ENCODE results near the gene CBS. TPM values are rescaled to one million over a fixed set of nuclear protein-coding genes. Genes with fewer than 3 reads are reported as not detected.
"Not testable (repeated sequence)": the region's sequence is repeated elsewhere in the genome, so short reads cannot be mapped to it uniquely, and the experiment has no call there.

Gene CBS
- total RNA-seq, 1 donor from 2014 or later, result 56.9 TPM

DNA sequence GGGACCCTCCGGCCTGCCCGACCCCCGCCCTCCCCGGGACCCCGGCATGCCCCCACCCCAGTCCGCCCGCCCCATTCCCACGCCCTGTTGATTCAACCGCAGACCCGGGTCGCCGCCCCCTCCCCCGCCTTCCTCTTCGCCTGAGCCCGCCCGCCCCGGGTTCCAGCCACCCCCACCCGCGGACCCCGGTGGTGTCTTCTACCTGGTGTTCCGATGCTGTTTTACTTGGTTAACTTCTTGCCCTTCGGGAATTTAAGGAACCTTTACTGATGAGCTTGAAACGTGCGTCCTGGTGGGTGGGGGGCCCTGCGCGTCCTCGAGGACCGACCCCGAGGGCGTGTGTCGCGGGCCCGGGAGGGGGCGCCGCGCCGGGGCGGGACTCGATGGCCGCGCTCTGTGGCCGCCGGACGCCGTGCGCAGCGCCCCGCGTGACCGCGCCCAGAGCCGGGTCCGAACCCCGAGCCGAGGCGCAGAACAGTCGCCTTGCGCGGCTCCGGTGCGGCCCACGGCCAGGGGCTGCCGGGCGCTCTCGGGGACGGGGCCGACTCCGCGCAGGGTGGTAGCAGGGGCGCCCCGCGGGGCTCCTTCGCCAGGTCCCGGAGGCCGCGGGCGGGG, 495 bp upstream of the CBS start:
- not testable (repeated sequence) for H3K27me3 ChIP-seq; H3K27ac Mint-ChIP-seq; H3K9ac ChIP-seq; H3K4me1 ChIP-seq; H2AFZ ChIP-seq (replicated peaks); H3K36me3 ChIP-seq; H3K9me3 ChIP-seq (ENCODE audit: low read depth); H3K4me3 ChIP-seq; H4K20me1 ChIP-seq (ENCODE audit: low read depth); H3K36me3 Mint-ChIP-seq; H3K27ac ChIP-seq; H3K4me2 ChIP-seq; H3K9me3 Mint-ChIP-seq; DNase-seq (ENCODE audit: low spot score); H3K4me1 Mint-ChIP-seq; H3K27me3 Mint-ChIP-seq (ENCODE audit: insufficient read depth, low read depth); H3K4me3 Mint-ChIP-seq; H3K79me2 ChIP-seq (ENCODE audit: low read depth); H3F3A ChIP-seq (ENCODE audit: low read depth)

DNA sequence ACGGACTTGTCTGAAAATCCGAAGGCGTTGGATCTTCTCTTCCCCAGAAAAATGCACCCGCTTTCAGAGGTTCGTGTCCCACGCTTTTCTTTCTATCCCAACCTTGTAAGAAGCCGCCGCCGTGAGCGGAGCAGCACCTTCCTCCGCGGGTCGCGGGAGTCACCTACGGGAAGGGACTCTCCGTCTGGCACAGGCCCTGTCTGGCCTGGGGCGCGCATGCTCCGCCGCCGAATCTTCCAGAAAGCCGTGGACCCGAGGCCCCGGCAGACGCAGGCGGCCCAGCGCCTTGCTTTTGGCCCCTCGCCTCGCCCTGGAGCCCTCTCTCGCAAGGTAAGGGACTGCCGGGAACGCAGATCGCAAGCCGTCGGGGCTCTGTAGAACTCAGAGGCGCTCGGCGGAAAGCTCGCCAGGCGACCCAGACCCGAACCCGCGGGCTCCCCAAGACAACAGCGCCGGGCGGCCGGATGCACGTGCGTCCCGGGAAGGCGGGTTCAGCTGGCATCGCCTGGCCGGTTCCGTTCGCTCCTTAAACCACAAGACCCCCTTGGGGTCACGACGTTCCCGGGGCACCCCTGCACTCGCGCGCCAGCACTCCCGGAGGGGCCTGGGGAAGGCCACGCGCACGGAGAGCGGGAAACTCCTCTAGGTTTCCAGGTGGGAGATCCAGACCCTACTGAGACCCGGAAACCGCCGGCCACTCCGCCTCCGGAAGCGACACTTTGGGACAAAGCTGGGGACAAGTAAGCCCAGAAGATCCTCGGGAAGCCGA, 1.1 kb downstream of the CBS start:
- DNase-seq (ENCODE audit: low spot score); H3K27ac Mint-ChIP-seq: not testable (repeated sequence)

DNA sequence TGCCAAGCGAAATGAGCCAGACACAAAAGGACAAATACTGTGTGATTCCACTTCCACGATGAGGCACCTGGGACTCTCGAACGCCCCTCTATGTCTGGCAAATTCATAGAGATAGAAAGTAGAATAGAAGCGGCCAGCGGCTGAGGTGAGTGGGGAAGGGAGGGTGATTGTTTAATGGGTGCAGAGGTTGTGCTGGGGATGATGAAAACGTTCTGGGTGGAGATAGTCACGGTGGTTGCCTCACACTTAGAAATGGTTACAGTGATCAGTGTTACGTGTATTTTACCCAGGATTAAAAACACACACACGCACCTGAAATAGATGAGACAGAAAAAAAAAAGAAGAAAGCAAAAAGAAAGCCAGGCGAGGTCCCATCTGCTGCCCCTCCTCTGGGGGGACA, 2.9 kb downstream of the CBS start:
- not testable (repeated sequence) for H3K9ac ChIP-seq; DNase-seq (ENCODE audit: low spot score); H3K36me3 ChIP-seq; H3K4me3 Mint-ChIP-seq; H4K20me1 ChIP-seq (ENCODE audit: low read depth); H3K9me3 ChIP-seq (ENCODE audit: low read depth); H2AFZ ChIP-seq (replicated peaks); H3K4me2 ChIP-seq; H3K4me1 Mint-ChIP-seq; H3K4me3 ChIP-seq; H3K36me3 Mint-ChIP-seq; H3K27ac ChIP-seq; H3K79me2 ChIP-seq (ENCODE audit: low read depth); H3K4me1 ChIP-seq; H3K9me3 Mint-ChIP-seq; H3K27ac Mint-ChIP-seq; H3K27me3 ChIP-seq; H3K27me3 Mint-ChIP-seq (ENCODE audit: insufficient read depth, low read depth); H3F3A ChIP-seq (ENCODE audit: low read depth)

More for the DNA sequence above, 1.1 kb downstream of the CBS start:
- not testable (repeated sequence) for H3K9me3 Mint-ChIP-seq; H3K4me3 Mint-ChIP-seq; H2AFZ ChIP-seq (replicated peaks); H3K27ac ChIP-seq; H3K9ac ChIP-seq; H3K4me2 ChIP-seq; H3K36me3 Mint-ChIP-seq; H3K27me3 Mint-ChIP-seq (ENCODE audit: insufficient read depth, low read depth); H3K4me1 ChIP-seq; H3K79me2 ChIP-seq (ENCODE audit: low read depth); H4K20me1 ChIP-seq (ENCODE audit: low read depth); H3K9me3 ChIP-seq (ENCODE audit: low read depth); H3K4me3 ChIP-seq; H3K4me1 Mint-ChIP-seq; H3K36me3 ChIP-seq; H3K27me3 ChIP-seq; H3F3A ChIP-seq (ENCODE audit: low read depth)

DNA sequence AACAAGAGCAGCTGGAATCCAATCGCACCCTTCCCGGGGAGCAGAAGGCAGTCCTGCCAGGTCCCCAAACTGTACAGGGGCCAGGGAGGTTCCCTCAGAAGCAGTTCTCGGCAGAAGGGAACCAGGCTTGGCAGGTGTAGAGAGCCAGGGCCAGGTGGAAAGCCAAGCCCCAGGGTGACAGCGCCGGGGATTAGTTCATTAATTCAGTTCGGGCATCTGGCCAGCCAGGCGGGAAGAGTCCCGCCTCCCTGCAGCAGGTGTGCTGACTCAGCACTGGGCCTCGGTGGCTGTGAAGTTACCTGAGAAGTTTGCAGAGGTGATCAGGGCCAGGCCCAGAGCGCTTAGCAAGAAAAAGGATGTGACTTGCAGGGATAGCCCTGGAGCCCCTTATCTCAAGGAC, 6.0 kb downstream of the CBS start:
- not testable (repeated sequence) for H2AFZ ChIP-seq (replicated peaks); H3K79me2 ChIP-seq (ENCODE audit: low read depth); H3K4me2 ChIP-seq; H3K27ac ChIP-seq; H3K9ac ChIP-seq; H3K27me3 ChIP-seq; H3K27ac Mint-ChIP-seq; H3K36me3 ChIP-seq; H3K9me3 ChIP-seq (ENCODE audit: low read depth); H3F3A ChIP-seq (ENCODE audit: low read depth); H3K4me1 Mint-ChIP-seq; H3K9me3 Mint-ChIP-seq; H4K20me1 ChIP-seq (ENCODE audit: low read depth); H3K27me3 Mint-ChIP-seq (ENCODE audit: insufficient read depth, low read depth); DNase-seq (ENCODE audit: low spot score); H3K36me3 Mint-ChIP-seq; H3K4me3 ChIP-seq; H3K4me3 Mint-ChIP-seq; H3K4me1 ChIP-seq

DNA sequence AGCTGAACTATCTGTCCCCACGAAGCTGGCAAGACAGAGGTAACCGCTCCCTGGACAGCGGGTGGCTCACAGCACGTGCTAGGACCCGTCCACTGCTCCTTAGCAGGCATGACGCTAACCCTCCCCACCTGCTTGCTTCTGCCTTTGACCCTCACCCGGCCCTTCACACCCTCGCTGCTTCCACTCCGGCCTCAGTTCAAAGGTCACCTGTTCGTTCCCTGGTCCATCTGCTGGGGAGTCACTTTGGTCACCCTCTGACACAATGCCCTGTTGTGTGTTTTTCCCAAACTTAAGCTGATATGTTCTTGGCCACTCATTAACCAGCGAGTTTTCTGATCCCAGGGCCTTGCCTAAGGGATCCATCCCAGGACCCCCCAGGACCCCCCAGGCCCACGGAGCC, 7.6 kb downstream of the CBS start:
- not testable (repeated sequence) for H3K36me3 Mint-ChIP-seq; DNase-seq (ENCODE audit: low spot score)

DNA sequence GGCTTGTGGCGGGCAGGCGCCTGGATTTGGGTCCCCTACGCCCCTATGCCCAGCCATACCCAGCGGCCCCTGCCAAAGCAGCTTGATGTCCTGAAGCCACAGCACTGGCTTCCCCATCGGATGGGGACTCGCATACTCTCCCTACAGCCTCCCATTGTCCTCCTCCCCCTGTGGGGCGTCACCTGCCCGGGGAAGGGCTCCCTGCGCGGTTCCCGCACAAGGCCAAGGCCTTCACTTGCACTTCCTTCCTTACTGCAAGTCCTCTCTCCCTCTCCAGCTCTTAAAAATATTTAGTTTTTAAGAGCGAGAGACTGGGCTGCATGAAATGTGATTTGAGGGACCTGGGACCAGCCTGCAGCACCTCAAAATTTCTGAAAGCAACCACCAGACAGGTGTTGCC, 8.9 kb downstream of the CBS start:
- H3F3A ChIP-seq (ENCODE audit: low read depth); DNase-seq (ENCODE audit: low spot score); H3K36me3 ChIP-seq; H3K79me2 ChIP-seq (ENCODE audit: low read depth); H3K9me3 ChIP-seq (ENCODE audit: low read depth); H3K27me3 ChIP-seq; H3K4me1 Mint-ChIP-seq; H3K9me3 Mint-ChIP-seq; H3K4me3 Mint-ChIP-seq; H3K27ac ChIP-seq; H3K4me1 ChIP-seq; H3K4me3 ChIP-seq; H3K36me3 Mint-ChIP-seq; H3K9ac ChIP-seq; H2AFZ ChIP-seq (replicated peaks); H3K4me2 ChIP-seq; H4K20me1 ChIP-seq (ENCODE audit: low read depth); H3K27ac Mint-ChIP-seq; H3K27me3 Mint-ChIP-seq (ENCODE audit: insufficient read depth, low read depth): not testable (repeated sequence)

More for the DNA sequence above, 7.6 kb downstream of the CBS start:
- H3F3A ChIP-seq (ENCODE audit: low read depth); H3K9me3 ChIP-seq (ENCODE audit: low read depth); H3K27ac ChIP-seq; H3K36me3 ChIP-seq; H3K9me3 Mint-ChIP-seq; H3K4me3 Mint-ChIP-seq; H3K4me1 Mint-ChIP-seq; H3K4me3 ChIP-seq; H3K27me3 Mint-ChIP-seq (ENCODE audit: insufficient read depth, low read depth); H3K9ac ChIP-seq; H3K4me1 ChIP-seq; H3K79me2 ChIP-seq (ENCODE audit: low read depth); H2AFZ ChIP-seq (replicated peaks); H4K20me1 ChIP-seq (ENCODE audit: low read depth); H3K4me2 ChIP-seq; H3K27me3 ChIP-seq; H3K27ac Mint-ChIP-seq: not testable (repeated sequence)

DNA sequence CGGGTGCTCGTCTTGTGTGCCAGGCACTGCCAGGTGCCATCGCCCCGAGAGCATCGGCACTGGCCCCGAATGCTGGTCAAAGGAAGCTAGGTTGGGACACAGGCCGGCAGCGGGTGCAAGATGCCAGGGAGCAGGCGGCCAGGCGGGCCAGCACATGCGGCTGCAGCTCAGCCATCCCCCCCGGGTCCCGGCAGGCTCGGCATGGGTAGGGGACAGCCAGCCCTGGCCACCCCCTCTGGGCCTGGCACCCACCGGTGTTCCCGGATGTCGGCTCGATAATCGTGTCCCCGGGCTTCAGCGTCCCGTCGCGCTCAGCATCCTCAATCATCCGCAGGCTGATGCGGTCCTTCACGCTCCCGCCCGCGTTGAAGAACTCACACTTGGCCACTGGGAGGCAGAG, 9.6 kb downstream of the CBS start:
- not testable (repeated sequence) for H3K27me3 ChIP-seq; H3K4me2 ChIP-seq; H3K9me3 Mint-ChIP-seq; H3K4me3 Mint-ChIP-seq; H3K4me1 Mint-ChIP-seq; H3K36me3 ChIP-seq; H3K9me3 ChIP-seq (ENCODE audit: low read depth); H3K4me3 ChIP-seq; H4K20me1 ChIP-seq (ENCODE audit: low read depth); H3K36me3 Mint-ChIP-seq; DNase-seq (ENCODE audit: low spot score); H3F3A ChIP-seq (ENCODE audit: low read depth); H3K27me3 Mint-ChIP-seq (ENCODE audit: insufficient read depth, low read depth); H3K27ac ChIP-seq; H3K9ac ChIP-seq; H3K27ac Mint-ChIP-seq; H3K4me1 ChIP-seq; H3K79me2 ChIP-seq (ENCODE audit: low read depth); H2AFZ ChIP-seq (replicated peaks)

DNA sequence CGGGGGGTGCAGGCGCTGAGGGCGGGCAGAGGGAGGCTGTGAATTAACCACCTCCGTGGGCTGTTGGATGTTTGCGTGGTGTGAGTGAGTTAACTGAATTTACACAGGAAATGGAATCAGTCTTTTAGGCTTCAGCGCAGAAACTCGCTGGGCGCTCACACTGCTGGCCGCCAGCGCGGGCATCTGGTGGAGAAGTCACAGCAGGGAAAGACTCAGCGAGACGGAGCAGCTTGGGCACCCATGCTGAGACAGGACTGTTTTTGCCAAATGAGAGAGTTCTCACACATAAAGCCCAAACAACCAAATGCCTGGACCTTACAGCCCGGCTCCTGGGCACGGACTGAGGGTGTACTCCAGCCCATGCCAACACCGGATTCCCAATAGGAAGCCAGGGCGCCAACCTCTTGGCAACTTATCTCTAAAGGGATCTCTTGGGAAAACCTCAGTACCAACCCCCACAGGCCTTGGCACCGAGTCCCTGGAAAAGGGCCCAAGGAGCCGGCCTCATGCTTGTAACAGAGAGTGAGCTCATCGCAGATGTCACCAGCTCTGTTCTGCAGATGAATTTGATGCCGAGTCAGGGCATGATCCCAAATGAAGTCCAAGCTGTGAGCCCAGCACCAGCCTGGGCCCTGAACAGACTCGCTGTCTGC, 11.2 kb downstream of the CBS start:
- not testable (repeated sequence) for H3K36me3 Mint-ChIP-seq; DNase-seq (ENCODE audit: low spot score); H3K4me1 ChIP-seq; H3F3A ChIP-seq (ENCODE audit: low read depth); H3K27me3 ChIP-seq; H3K27ac Mint-ChIP-seq; H3K27me3 Mint-ChIP-seq (ENCODE audit: insufficient read depth, low read depth); H3K4me3 Mint-ChIP-seq; H3K9ac ChIP-seq; H4K20me1 ChIP-seq (ENCODE audit: low read depth); H3K9me3 ChIP-seq (ENCODE audit: low read depth); H3K4me1 Mint-ChIP-seq; H3K4me3 ChIP-seq; H3K4me2 ChIP-seq; H3K79me2 ChIP-seq (ENCODE audit: low read depth); H3K36me3 ChIP-seq; H2AFZ ChIP-seq (replicated peaks); H3K9me3 Mint-ChIP-seq; H3K27ac ChIP-seq

All from neural progenitor cell (in vitro differentiated cells).